ENCODE results near the gene ZBTB20.

ZBTB20 gene

GRCh38 chr3:114698146-114699105 lies 448.7 kb downstream of the ZBTB20 start:
- no peak for DNase-seq (ENCODE audit: low read depth)
- TF ChIP-seq CTCF (IDR thresholded peaks at IDR 0.05; ENCODE audit: low read depth, low read length, missing control alignments), result no peak
- no peak overlapping the region for H3K4me3 ChIP-seq (ENCODE audit: low read depth, low read length)

GRCh38 chr3:114697401-114697800 lies 449.7 kb downstream of the ZBTB20 start:
- TF ChIP-seq CTCF (IDR thresholded peaks at IDR 0.05; ENCODE audit: low read depth, low read length, missing control alignments), result no peak
- no peak overlapping the region for H3K4me3 ChIP-seq (ENCODE audit: low read depth, low read length)
- no peak for DNase-seq (ENCODE audit: low read depth)

- H3K4me3 ChIP-seq (ENCODE audit: low read depth, low read length), result no peak overlapping the region
- no peak for TF ChIP-seq CTCF (IDR thresholded peaks at IDR 0.05; ENCODE audit: low read depth, low read length, missing control alignments)
- no peak for DNase-seq (ENCODE audit: low read depth)
These were observed 452.8 kb downstream of the ZBTB20 start for GRCh38 chr3:114694251-114694650.

- no peak overlapping the region for H3K4me3 ChIP-seq (ENCODE audit: low read depth, low read length)
- DNase-seq (ENCODE audit: low read depth), result no peak
- TF ChIP-seq CTCF (IDR thresholded peaks at IDR 0.05; ENCODE audit: low read depth, low read length, missing control alignments), result no peak
These were observed 455.2 kb downstream of the ZBTB20 start for GRCh38 chr3:114691871-114692270.

GRCh38 chr3:114690911-114691310 lies 456.2 kb downstream of the ZBTB20 start:
- no peak for DNase-seq (ENCODE audit: low read depth)
- TF ChIP-seq CTCF (IDR thresholded peaks at IDR 0.05; ENCODE audit: low read depth, low read length, missing control alignments), result no peak
- no peak overlapping the region for H3K4me3 ChIP-seq (ENCODE audit: low read depth, low read length)

- DNase-seq (ENCODE audit: low read depth), result no peak
- TF ChIP-seq CTCF (IDR thresholded peaks at IDR 0.05; ENCODE audit: low read depth, low read length, missing control alignments), result no peak
- no peak overlapping the region for H3K4me3 ChIP-seq (ENCODE audit: low read depth, low read length)
These were observed 459.9 kb downstream of the ZBTB20 start for GRCh38 chr3:114687151-114687550.

- H3K4me3 ChIP-seq (ENCODE audit: low read depth, low read length), result no peak overlapping the region
- TF ChIP-seq CTCF (IDR thresholded peaks at IDR 0.05; ENCODE audit: low read depth, low read length, missing control alignments), result no peak
- no peak for DNase-seq (ENCODE audit: low read depth)
These were observed 460.5 kb downstream of the ZBTB20 start for GRCh38 chr3:114686621-114687020.

All from GM12864 (cell line).